ENCODE measurements around the gene MARK1.

MARK1 gene

GRCh38 chr1:220691053-220691684, 163.2 kb downstream of the MARK1 start:
- no peak for DNase-seq (ENCODE audit: low read depth)

- no peak for DNase-seq (ENCODE audit: low read depth)
Observed at GRCh38 chr1:220692436-220693228, 164.7 kb downstream of the MARK1 start.

GRCh38 chr1:220694866-220695382, 167.0 kb downstream of the MARK1 start:
- DNase-seq (ENCODE audit: low read depth): no peak

GRCh38 chr1:220695426-220695825, 167.5 kb downstream of the MARK1 start:
- no peak for DNase-seq (ENCODE audit: low read depth)

- DNase-seq (ENCODE audit: low read depth): no peak
Observed at GRCh38 chr1:220696226-220696862, 168.4 kb downstream of the MARK1 start.

GRCh38 chr1:220696863-220697231, 168.9 kb downstream of the MARK1 start:
- DNase-seq (ENCODE audit: low read depth): no peak

- no peak for DNase-seq (ENCODE audit: low read depth)
Observed at GRCh38 chr1:220697326-220697725, 169.4 kb downstream of the MARK1 start.

GRCh38 chr1:220698607-220699016, 170.7 kb downstream of the MARK1 start:
- no peak for DNase-seq (ENCODE audit: low read depth)

GRCh38 chr1:220699044-220699443, 171.1 kb downstream of the MARK1 start:
- DNase-seq (ENCODE audit: low read depth): no peak

GRCh38 chr1:220700556-220701179, 172.7 kb downstream of the MARK1 start:
- no peak for DNase-seq (ENCODE audit: low read depth)

- no peak for DNase-seq (ENCODE audit: low read depth)
Observed at GRCh38 chr1:220701974-220702373, 174.0 kb downstream of the MARK1 start.

GRCh38 chr1:220702733-220703270, 174.9 kb downstream of the MARK1 start:
- no peak for DNase-seq (ENCODE audit: low read depth)

GRCh38 chr1:220703305-220703704, 175.4 kb downstream of the MARK1 start:
- DNase-seq (ENCODE audit: low read depth): no peak

GRCh38 chr1:220705782-220706181, 177.8 kb downstream of the MARK1 start:
- no peak for DNase-seq (ENCODE audit: low read depth)

- no peak for DNase-seq (ENCODE audit: low read depth)
Observed at GRCh38 chr1:220706480-220706879, 178.5 kb downstream of the MARK1 start.

- no peak for DNase-seq (ENCODE audit: low read depth)
Observed at GRCh38 chr1:220707160-220707559, 179.2 kb downstream of the MARK1 start.

GRCh38 chr1:220708244-220708643, 180.3 kb downstream of the MARK1 start:
- DNase-seq (ENCODE audit: low read depth): no peak

- DNase-seq (ENCODE audit: low read depth): no peak
Observed at GRCh38 chr1:220708936-220709801, 181.2 kb downstream of the MARK1 start.

- DNase-seq (ENCODE audit: low read depth): no peak
Observed at GRCh38 chr1:220710333-220710732, 182.4 kb downstream of the MARK1 start.

- no peak for DNase-seq (ENCODE audit: low read depth)
Observed at GRCh38 chr1:220711056-220711809, 183.3 kb downstream of the MARK1 start.

Data from HS-5 (cell line).